Colonic mucosa (tissue), 4 donors: ENCODE results near the gene SETDB2. TPM values are rescaled to one million over a fixed set of nuclear protein-coding genes. Genes with fewer than 3 reads are reported as not detected.
A peak's percentile ranks its signal among the peaks of the same experiment; 100 is the strongest.

ENCODE experiments used
- DNase-seq: peaks from one replicate; pipeline ENCODE4 v3.0.0-alpha.2; 2020
- H3K27ac ChIP-seq: fragments of 200-600 bp; one replicate; pipeline ENCODE4 v1.8.0; 2021
- H3K27me3 ChIP-seq: fragments of 200-600 bp; one replicate; pipeline ENCODE4 v1.8.0; 2021
- H3K36me3 ChIP-seq: fragments of 200-600 bp; one replicate; pipeline ENCODE4 v1.8.0; 2021
- H3K4me1 ChIP-seq: fragments of 200-600 bp; one replicate; pipeline ENCODE4 v1.8.0; 2021; ENCODE audit warnings: mild to moderate bottlenecking
- H3K4me3 ChIP-seq: fragments of 200-600 bp; one replicate; pipeline ENCODE4 v1.8.0; 2021
- H3K9ac ChIP-seq, 2 donors: one replicate each; pipeline ENCODE4 v1.7.0; 2013; ENCODE audit warnings: control low read depth in 2 of 2, low read depth in 2 of 2, low read length in 2 of 2
- H3K9me3 ChIP-seq: fragments of 200-600 bp; one replicate; pipeline ENCODE4 v1.8.0; 2021
- CTCF ChIP-seq: fragments of 200-600 bp; IDR thresholded peaks from one replicate; pipeline ENCODE4 v1.8.0; 2022; ENCODE audit warnings: antibody characterized with exemption, mild to moderate bottlenecking
- intact Hi-C: fragments of 100-400 bp; cut with DNase I; formaldehyde crosslinking; loops from one replicate; pipeline ENCODE4 v1.14.1; 2022
- total RNA-seq, 2 donors: library from RNA; stranded (reverse); fragmentation: NEBNext Ultra II Directional in 1 of 2; extraction: Animal tissue kit (Norgen Biotek cat#: 25700) in 1 of 2; gene quantifications; one replicate each; pipeline ENCODE4 v1.2.1, GENCODE V29; 2021
- donor health status: healthy.
- donor health status: DM: no; HTN: no; CAD: no.
- donor health status: DM: no; HTN: no; CAD: no.

The SETDB2 gene
- total RNA-seq, 2 donors from 2014 or later, result 7.7 to 9.5 TPM

GRCh38 chr13:49441846-49442245, 2.2 kb upstream of the SETDB2 start:
- no peak for TF ChIP-seq CTCF
- H3K27me3 ChIP-seq, result no peaks in the 10 kb centered on the region
- H3K9me3 ChIP-seq, result no peaks in the 10 kb centered on the region
- no peak overlapping the region for H3K4me3 ChIP-seq
- H3K4me1 ChIP-seq, result no peaks in the 10 kb centered on the region
- H3K27ac ChIP-seq, result no peak overlapping the region
- intact Hi-C loops, result loop anchor here (10.0 kb wide), 2 partner anchors 53 to 143 kb away; partner anchors contain the start of genes PHF11 and RCBTB1
- H3K36me3 ChIP-seq, result no peaks in the 10 kb centered on the region
- no peak overlapping the region for H3K9ac ChIP-seq
- no peak for DNase-seq

GRCh38 chr13:49443357-49443703, 744 bp upstream of the SETDB2 start:
- Histone ChIP-seq H3K27ac (peak overlapping the region; percentile 98), H3K4me1 (no peaks in the 10 kb centered on the region), H3K4me3 (peak overlapping the region; percentile 63), H3K9ac (peak overlapping the region; percentile 75 to 84), H3K9me3 (no peaks in the 10 kb centered on the region), H3K36me3 (no peaks in the 10 kb centered on the region), H3K27me3 (no peaks in the 10 kb centered on the region)
- intact Hi-C loops, result loop anchor here (10.0 kb wide), 2 partner anchors 51 to 141 kb away; partner anchors contain the start of genes PHF11 and RCBTB1
- no peak for DNase-seq
- TF ChIP-seq CTCF, result no peak

- Histone ChIP-seq H3K4me3 (peak overlapping the region; percentile 63), H3K9me3 (no peaks in the 10 kb centered on the region), H3K27me3 (no peaks in the 10 kb centered on the region), H3K9ac (peak overlapping the region; percentile 82 to 90), H3K4me1 (no peaks in the 10 kb centered on the region), H3K27ac (peak overlapping the region; percentile 98), H3K36me3 (no peaks in the 10 kb centered on the region)
- DNase-seq, result peak; percentile 39
- intact Hi-C loops, result loop anchor here (10.0 kb wide), 2 partner anchors 50 to 140 kb away; partner anchors contain the start of genes PHF11 and RCBTB1
- TF ChIP-seq CTCF, result no peak
These were observed 686 bp downstream of the SETDB2 start for GRCh38 chr13:49444524-49445395.

DNA sequence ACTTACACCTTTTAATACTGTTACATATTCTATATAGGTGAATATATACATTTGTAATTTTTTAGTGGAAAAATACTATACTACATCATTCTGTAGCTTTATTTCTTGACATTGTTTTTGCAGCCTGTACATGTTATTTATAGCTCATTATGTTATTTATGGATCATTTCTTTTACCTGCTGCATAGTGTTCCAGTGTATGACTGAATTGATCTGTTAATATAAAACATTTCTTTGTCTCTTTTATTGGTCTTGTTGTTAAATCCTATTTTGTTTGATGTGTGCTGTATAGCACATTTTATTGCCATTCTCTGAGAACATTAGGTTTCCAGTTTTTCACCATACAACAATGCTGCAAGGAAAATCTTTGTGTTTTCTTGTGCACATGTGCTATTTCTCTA, 2.4 kb downstream of the SETDB2 start:
- Histone ChIP-seq H3K36me3 (no peaks in the 10 kb centered on the region), H3K4me1 (no peaks in the 10 kb centered on the region), H3K27me3 (no peaks in the 10 kb centered on the region), H3K4me3 (no peak overlapping the region), H3K9me3 (no peaks in the 10 kb centered on the region), H3K27ac (no peak overlapping the region), H3K9ac (no peak overlapping the region)
- intact Hi-C loops, result loop anchor here (10.0 kb wide), 2 partner anchors 48 to 138 kb away; partner anchors contain the start of genes PHF11 and RCBTB1
- DNase-seq, result no peak
- TF ChIP-seq CTCF, result no peak

DNA sequence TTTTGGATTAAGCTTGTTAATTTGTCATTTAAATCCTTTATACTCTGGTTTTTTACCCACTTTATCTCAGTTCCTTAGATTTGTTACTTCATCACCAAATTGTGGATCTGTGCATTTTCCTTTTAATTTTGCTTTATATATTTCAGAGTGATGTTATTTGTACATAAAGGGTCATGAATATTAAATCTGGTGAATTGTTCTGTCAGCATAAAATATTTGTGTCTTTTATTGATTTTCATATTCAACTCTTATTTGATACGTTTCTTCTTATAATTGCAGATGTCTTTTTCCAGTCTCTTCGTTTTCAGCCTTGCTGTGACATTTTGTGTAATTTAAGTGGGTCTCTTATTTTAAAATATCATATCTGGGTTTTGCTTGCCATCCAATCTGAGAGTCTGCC, 4.7 kb downstream of the SETDB2 start:
- TF ChIP-seq CTCF, result no peak
- intact Hi-C loops, result loop anchor here (10.0 kb wide), 2 partner anchors 46 to 136 kb away; partner anchors contain the start of genes PHF11 and RCBTB1
- no peaks in the 10 kb centered on the region for H3K4me1 ChIP-seq
- H3K36me3 ChIP-seq, result no peaks in the 10 kb centered on the region
- no peaks in the 10 kb centered on the region for H3K9me3 ChIP-seq
- no peak for DNase-seq
- H3K27me3 ChIP-seq, result no peaks in the 10 kb centered on the region
- no peak overlapping the region for H3K9ac ChIP-seq
- no peak overlapping the region for H3K4me3 ChIP-seq
- H3K27ac ChIP-seq, result no peak overlapping the region
